ENCODE measurements around the gene TPD52L1.
A peak's percentile ranks its signal among the peaks of the same experiment; 100 is the strongest.
"Not testable (repeated sequence)": the region's sequence is repeated elsewhere in the genome, so short reads cannot be mapped to it uniquely, and the experiment has no call there.

Gene TPD52L1

GRCh38 chr6:125153391-125154117 is at the start of gene TPD52L1:
TSS of gene TPD52L1 (plus strand) at chr6:125153773. CDS start at chr6:125153952, 179 bp downstream.
- DNase-seq, result peak in 1 of 2 experiments; percentile 64

DNA sequence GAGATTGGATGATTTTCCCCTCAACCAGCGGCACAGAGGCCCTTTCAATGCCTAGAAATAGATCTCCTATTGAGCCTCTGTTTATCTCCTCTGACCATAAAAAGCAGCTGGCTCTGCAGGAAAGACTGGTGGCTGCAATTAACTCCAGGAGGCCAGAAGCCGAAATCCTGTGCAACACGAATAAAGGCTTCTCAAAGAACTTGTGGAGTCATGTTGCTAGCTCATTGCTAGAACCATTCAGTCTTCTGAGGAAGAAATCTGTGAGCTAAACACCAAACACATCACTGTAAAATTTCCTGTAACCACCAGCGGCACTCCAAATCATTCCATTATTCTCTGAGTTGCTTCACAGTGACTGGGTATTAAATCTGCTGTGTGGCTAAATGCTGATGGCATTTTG is 49.1 kb upstream of the TPD52L1 start:
- DNase-seq, result no peak

DNA sequence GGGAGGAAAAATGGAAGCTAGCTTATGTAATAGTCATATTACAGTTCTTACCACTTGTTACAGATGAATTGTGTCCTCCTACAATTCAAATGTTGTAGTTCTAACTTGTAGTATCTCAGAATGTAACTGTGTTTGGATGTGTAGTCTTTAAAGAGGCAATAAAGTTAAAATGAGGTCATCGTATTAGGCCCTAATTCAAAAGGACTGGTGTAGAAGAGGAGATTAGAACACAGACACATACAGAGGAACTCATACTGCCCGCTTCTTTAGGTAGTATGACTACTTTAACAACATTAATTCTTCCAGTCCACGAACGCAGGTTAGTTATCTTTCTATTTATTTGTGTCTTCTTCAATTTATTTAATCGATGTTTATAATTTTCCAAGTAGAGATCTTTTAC is 46.5 kb upstream of the TPD52L1 start:
- DNase-seq, result no peak

- DNase-seq, result no peak
Observed at GRCh38 chr6:125107896-125108295, 45.7 kb upstream of the TPD52L1 start.

DNA sequence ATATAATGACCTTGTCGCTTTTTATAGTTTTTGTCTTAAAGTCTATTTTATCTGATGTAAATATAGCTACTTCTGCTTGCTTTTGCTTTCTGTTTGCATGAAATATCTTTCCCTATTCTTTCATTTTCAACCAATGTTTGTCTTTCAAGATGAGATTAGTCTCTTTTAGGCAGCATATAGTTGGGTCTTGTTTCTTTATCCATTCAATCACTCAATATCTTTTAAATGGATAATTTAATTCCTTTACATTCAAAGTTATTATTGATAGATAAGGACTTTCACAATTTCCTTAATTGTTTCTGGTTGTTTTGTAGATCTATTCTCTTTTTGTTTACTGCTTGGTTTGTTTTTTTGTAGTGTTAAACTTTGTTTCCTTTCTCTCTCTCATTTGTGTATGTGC is 43.5 kb upstream of the TPD52L1 start:
- DNase-seq, result no peak

GRCh38 chr6:125111219-125111983 is 42.2 kb upstream of the TPD52L1 start:
- DNase-seq, result no peak

GRCh38 chr6:125112934-125113333 is 40.6 kb upstream of the TPD52L1 start:
- DNase-seq, result no peak

DNA sequence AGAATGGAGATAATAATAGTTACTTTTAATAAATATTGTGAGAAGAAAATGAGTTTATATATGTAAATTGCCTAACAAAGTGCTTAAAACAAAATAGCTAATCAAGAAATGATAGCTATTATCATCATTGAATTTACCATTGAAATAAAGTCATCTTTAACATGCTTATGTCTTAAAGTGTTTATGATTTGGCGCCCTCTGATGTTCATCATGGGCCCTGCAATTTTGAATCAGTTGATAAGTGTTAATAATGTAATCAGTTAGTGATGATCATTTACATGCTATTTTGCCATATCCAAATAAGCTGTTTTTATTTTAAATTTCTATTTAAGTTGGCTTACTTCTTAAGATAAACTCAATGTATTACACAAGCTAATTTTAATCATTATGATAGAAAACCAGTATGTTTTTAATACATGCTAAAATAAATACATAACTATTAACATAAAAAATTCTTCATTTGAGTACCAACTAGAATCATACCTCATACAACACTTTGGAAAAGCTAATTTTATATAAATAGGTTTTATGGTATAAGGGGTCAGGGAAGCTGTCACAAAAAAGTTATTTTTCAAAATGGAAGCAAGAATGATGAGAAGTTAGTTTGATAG is 39.2 kb upstream of the TPD52L1 start:
- DNase-seq, result peak; percentile 55 to 68

- DNase-seq, result no peak
Observed at GRCh38 chr6:125116170-125116569, 37.4 kb upstream of the TPD52L1 start.

- no peak for DNase-seq
Observed at GRCh38 chr6:125116710-125117109, 36.9 kb upstream of the TPD52L1 start.

GRCh38 chr6:125117818-125118217 is 35.8 kb upstream of the TPD52L1 start:
- no peak for DNase-seq

GRCh38 chr6:125120054-125120590 is 33.5 kb upstream of the TPD52L1 start:
- DNase-seq, result no peak

DNA sequence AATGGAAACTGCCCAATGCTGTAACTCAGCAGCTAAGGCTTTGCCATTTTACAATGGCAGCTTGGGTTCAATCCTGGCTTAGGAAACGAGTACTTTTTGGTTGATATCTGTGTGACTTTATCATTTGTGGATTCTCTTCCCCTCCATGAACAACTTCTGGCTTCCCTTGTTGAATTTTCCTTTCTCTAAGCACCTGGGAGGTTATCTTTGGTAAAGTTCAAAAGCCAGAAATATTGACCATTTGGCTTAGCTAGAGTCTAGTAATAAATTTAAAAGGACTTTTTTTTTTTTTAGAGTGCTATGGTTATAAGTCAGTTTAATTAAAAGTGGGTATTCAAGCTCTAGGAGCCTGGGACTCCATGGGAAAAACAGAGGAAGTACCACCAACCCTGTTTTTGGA is 31.7 kb upstream of the TPD52L1 start:
- DNase-seq, result no peak

DNA sequence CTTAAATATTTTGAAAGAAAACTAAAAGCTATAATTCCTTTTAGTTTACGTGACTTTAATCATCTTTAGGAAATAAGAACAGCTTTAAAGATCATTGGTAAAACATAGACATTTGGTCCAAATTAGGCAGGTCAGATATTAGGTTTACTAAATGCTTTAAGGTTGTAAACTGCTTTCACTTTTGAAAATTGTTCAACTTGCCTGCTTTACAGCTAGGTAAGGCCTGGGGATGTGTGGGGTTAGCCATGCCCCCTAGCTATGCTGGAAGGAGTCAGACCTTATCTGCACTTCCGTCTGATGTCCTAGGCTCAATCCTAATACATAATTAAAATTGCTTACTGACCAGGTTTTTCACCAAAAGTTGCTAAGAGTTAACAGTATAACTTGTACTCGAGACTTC is 30.5 kb upstream of the TPD52L1 start:
- no peak for DNase-seq

DNA sequence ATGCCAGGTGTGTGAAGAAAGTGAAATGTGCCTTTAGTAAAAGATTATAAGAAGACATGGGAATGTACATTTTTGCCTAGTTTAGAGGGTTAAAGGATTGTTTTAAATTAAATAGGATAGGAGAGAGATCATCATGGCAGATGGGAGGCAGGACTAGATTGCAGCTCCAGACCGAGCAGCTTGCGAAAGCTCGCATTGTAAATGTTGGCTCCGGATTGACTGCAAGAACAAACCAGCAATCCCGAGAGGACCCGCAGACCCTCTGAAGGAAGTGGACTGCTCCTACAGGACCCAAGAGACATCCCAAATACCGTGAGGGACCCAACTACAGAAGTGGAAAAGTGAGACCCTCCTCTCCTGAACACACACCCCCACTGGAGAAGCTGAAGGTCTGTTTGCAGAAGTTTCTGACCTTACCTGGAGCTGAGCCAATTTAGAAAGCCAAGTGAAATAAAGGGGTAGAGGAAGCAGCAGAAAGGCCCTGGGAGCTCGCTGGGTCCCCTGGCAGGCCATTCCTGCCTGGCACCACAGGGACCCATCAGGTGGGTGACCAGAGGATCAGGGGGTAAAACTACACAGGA is 30.0 kb upstream of the TPD52L1 start:
- peak in 1 of 2 experiments; percentile 49 for DNase-seq

- peak in 1 of 2 experiments; percentile 33 for DNase-seq
Observed at GRCh38 chr6:125124049-125124669, 29.4 kb upstream of the TPD52L1 start.

DNA sequence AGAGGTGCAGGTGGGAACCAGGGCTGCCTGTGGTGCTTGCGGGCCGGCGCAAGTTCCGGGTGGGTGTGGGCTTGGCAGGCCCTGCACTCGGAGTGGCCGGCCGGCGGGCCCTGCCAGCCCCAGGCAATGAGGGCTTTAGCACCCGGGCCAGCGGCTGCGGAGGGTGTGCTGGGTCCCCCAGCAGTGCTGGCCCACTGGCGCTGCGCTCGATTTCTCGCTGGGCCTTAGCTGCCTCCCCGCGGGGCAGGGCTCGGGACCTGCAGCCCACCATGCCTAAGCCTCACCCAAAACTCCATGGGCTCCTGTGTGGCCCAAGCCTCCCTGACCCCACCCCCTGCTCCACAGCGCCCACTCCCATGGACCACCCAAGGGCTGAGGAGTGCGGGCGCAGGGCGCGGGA is 27.7 kb upstream of the TPD52L1 start:
- DNase-seq, result not testable (repeated sequence)

- DNase-seq, result no peak
Observed at GRCh38 chr6:125129354-125129753, 24.2 kb upstream of the TPD52L1 start.

- no peak for DNase-seq
Observed at GRCh38 chr6:125132058-125132457, 21.5 kb upstream of the TPD52L1 start.

GRCh38 chr6:125136378-125136777 is 17.2 kb upstream of the TPD52L1 start:
- DNase-seq, result no peak

- no peak for DNase-seq
Observed at GRCh38 chr6:125138083-125138482, 15.5 kb upstream of the TPD52L1 start.

- DNase-seq, result no peak
Observed at GRCh38 chr6:125140808-125141207, 12.8 kb upstream of the TPD52L1 start.

GRCh38 chr6:125142618-125143017 is 11.0 kb upstream of the TPD52L1 start:
- DNase-seq, result no peak

Data from NCI-H446 (cell line).